ENCODE measurements around the gene ATG5. TPM values are rescaled to one million over a fixed set of nuclear protein-coding genes. Genes with fewer than 3 reads are reported as not detected.

ATG5 gene
- total RNA-seq, 1 donor from 2014 or later: 33.8 TPM

- intact Hi-C loops (cut with micrococcal nuclease): no loop called here
Measured at GRCh38 chr6:106134906-106135634, 190.5 kb downstream of the ATG5 start.

Other genes starting within 250 kb of the ATG5 start
- gene PRDM1, start 239.4 kb downstream of the ATG5 start, total RNA-seq: 103 and 108 TPM in 2 replicates
- 15.4 and 16.9 TPM in 2 replicates for gene CRYBG1, start 35.0 kb upstream of the ATG5 start, total RNA-seq